NCI-H2029 treated with DMSO at 0.1 percent for 48 hours (cell line): ENCODE results near the gene KIAA0753.
"Not testable (repeated sequence)": the region's sequence is repeated elsewhere in the genome, so short reads cannot be mapped to it uniquely, and the experiment has no call there.

Experiments used
- DNase-seq: peaks from one replicate; lab custom pipeline; 2025; lab: John Stamatoyannopoulos, UW

Gene KIAA0753

DNA sequence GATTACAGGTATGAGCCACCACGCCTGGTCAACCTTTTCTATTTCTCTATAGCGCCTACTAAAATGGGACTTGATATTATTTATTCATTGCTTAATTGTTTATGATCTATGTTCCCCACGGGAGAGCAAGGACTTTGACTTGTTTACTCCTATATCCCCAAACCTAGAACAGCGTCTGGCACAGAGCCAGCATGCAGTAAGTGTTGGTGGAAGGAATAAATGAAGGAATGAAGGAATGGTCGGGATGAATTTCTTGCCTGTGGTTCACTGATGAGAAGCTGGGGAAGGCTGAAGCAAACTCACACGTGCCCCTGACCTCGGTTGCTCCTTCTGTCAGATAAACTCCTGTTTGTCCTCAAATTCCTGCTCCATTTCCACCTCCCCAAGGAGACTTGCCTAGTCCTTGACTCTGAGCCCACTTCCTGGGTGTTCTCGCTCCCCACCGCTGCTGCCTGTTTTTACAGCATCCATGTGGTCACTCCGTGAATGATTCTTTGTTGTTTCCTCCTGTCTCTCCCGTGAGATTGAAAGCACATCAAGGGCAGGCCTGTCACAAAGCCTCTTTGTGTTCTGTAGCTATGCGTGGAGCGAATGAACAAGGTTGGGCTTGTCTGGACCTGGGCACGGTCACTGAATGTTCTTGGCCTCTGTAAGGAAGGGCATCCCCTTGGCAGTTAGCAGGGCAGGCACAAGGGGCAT lies 28.4 kb upstream of the KIAA0753 start:
- no peak for DNase-seq

- DNase-seq: no peak
Measured at GRCh38 chr17:6668219-6668618, 27.7 kb upstream of the KIAA0753 start.

- no peak for DNase-seq
Measured at GRCh38 chr17:6667516-6667915, 27.0 kb upstream of the KIAA0753 start.

DNA sequence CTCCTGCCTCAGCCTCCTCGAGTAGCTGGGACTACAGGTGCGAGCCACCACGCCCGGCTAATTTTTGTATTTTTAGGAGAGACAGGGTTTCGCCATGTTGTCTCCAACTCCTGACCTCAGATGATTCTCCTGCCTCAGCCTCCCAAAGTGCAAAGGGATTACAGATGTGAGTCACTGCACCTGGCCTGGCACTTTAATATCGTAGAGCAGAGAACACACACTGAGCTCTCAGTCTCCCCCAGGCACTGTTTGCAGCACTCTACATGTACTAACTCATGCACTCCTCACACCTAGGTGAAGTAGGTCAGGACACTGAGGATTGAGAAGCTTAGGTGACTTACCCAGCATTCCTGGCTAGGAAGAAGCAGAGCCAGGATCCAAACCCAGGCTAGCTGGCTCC lies 26.0 kb upstream of the KIAA0753 start:
- DNase-seq: no peak

DNA sequence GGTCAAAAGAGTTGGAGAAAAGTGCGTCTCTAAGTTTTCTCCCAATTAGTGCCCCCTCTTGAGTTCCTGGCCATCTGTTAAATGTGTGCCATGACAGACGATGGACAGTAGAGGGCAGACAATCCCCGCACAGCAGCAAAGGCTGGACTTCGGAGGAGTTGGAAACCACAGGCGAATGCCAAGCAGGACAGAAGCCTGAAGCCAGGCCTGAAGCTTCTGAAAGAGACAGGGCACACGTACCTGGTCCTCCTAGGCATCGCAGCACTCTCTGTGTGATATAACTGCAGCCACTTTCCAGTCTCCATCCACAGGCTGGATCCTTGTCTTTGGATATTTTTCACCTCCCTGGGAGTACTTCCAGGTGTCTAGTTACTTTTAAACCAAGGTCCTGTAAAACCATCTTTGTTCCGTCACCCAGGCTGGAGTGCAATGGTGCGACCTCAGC lies 25.6 kb upstream of the KIAA0753 start:
- peak; percentile 14 for DNase-seq

GRCh38 chr17:6663200-6663599 lies 22.7 kb upstream of the KIAA0753 start:
- DNase-seq: not testable (repeated sequence)

DNA sequence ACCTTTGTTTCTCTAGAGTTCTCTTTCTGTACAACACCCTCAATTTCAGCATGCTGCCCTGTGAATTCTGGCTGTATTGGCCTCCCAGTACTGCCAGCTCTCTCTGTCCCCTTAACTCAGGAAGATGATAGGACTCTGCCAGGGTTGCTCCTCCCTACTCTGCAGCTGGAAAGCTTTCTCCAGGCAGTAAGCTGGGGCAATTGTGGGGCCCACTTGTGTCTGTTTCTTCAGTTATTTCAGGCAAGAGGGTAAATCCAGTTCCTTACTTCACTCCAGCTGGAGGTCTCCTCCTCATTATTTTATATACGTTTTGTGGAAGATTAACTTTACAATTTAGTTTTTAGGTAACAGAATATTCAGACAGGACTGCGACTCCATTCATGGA lies 20.9 kb upstream of the KIAA0753 start:
- DNase-seq: no peak

- DNase-seq: no peak
Measured at GRCh38 chr17:6660805-6661463, 20.4 kb upstream of the KIAA0753 start.

DNA sequence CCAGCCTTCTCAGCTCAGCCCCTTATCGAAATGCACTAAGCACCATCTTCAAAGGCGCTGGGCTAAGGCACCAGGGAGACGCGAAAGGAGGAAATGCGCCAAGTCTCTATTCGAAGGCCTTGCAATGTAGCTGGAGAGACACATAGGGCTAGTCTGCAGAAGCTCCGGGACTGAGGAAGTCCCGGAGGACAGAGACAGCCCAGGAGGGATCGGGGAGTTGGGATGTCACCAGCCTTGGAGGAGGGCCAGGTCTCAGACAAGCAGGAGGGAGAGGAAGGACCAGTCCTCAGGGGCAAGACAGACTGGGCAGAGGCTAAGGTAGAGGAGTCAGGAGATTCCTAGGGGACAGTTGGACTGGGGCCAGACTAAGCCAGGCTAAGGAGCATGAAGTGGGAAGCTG lies 19.6 kb upstream of the KIAA0753 start:
- DNase-seq: no peak

DNA sequence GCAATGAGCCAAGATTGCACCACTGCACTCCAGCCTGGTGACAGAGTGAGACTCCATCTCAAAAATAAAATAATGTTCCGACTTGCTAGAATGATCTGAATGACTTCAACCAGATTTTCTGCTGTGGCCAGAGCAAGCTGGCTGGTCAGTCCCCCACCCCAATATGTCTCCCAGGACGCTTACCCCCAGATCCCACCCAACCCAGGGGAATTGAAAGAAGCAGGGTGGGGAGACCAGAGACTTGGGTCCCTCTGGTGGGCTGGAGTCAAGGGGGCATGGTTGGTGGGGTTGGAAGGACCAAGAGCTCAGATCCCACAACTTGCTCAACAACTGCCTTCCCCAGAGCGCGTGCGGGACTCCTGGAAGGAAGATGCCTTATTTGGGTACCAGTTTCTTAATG lies 17.9 kb upstream of the KIAA0753 start:
- DNase-seq: not testable (repeated sequence)

DNA sequence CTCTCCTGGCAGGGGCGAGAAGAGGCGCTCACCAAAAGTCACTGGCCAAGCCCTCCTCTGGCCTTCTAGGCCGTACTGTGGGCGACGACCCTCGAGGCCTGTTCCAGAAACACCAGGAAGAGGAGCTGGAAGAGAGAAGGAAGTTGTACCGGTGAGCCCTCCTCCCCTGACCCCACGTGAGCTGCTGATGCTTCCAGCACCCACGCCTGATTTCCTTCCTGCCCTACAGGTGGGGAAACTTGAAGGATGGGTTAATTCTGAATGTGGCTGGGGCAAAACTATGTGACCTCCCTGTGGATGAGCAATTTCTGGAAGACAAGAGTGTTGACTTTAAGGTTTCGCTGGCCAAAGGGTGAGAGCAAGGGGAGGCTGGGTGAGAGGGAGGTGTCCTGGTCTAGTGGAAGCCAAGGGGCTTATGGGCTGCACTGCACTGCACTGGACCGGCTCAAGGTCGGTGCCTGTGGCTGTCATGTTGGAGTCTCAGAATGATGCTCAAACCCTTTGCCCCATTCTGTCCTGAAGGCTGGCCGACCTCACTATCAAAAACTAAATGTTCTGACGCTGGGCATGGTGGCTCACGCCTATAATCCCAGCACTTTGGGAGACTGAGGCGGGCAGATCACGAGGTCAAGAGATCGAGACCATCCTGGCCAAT lies 17.2 kb upstream of the KIAA0753 start:
- no peak for DNase-seq

DNA sequence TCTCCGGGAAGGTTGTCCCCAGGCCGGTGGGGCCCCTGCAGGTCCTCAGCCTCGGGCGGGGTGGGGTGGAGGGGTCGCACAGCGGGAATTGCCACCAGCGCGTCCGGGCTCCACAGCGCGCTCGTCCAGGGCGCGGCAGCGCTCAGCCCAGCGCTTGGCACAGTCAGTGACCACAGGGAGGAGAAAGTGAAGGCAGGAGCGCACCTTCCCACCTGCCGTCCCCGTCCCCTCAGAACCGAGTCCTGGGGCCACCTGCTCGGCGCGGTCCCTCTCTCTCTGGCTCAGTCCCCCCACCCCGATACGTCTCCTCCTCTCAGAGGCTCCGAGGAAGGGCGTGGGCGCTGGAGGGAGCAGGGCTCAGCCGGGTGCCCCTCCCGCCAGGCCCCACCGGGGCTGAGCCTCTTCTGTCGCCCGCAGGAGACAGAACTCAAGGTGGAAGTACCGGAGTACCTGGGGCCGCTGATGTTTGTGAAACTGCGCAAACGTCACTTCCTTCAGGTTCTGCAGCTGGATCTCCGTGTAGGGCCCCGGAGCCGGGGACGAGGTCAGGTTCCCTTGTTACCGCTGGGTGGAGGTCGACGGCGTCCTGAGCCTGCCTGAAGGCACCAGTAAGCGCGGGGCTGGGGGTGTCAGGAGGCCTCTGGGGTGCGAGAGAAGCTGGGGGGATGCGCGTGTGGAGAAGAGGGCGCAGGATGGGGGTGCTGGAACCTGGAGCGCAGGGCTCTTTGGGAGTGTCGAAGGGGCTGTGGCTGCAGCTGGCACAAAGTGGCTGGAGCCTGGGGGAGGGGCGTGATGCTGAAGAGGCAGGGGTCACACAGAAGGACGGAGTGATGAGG lies 16.5 kb upstream of the KIAA0753 start:
- not testable (repeated sequence) for DNase-seq

DNA sequence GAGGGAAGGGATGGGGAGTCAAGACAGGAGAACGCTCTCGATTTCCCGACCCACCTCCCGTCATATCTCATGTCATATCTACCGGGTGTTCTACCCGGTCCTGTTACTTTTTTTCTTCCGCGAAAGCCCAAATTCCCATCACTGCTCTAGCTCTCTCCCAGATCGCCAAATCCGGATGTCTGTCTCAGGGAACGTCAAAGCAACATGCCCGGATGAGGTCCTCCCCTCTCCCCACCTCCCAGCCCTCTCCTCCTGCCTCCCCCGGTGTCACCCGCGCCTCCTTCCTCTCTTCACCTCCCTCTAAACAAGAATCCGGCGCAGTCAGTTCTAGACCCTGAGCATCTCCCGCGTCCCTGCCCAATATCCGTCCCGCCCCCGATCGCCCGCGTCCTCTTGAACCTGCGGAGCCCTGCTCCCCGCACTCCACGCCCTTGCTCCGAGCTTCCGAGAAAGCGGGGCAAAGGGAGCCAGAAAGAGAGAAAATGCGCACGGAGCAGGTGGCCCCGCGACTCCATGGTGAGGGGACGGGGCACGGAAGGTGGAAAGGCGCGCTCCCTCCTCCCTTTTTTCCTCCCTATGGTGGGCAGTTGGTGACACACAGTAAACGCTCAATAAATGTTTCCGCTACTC lies 15.3 kb upstream of the KIAA0753 start:
- DNase-seq: not testable (repeated sequence)

DNA sequence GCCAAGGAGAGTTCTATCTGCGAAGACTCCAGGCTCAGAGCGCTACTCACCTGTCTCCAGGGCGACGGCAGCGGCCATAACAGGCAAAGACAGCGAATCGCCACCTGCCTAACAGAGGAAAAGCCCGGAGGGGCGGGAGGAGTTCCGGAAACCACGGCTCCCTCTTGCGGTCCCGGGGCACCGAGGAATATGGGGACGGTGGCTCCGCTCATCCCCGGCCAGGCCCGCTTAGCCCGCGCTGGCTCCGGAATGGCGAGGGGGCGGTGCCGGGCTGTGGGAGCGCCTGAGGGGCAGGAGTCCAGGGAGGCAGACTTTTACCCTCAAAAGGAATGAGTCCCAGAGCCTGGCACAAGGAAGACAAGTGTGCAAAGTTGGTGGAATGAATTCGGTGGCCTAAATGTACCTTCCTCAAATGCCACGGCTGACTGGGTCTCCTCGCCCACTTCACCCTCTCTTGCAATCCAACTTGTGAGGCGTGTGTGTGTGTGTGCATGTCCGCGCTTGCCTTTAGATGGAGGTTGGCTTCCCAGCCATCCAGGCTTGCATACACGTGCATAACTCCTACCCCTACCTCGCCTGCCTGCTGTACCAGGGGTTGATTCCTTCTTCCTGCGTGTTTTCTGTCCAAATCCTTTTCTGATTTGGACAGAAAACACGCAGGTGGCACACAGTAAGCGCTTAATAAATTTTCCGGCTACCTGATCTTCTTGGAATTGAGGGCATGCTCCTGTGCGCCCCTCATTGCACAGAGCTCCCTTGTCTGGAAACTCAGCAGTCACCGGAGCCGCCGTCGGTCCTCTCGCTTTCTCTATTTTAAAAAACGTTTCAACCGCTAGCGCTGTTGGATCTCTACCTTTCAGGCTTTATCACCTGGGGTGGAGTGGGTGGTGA lies 14.6 kb upstream of the KIAA0753 start:
- DNase-seq: no peak

DNA sequence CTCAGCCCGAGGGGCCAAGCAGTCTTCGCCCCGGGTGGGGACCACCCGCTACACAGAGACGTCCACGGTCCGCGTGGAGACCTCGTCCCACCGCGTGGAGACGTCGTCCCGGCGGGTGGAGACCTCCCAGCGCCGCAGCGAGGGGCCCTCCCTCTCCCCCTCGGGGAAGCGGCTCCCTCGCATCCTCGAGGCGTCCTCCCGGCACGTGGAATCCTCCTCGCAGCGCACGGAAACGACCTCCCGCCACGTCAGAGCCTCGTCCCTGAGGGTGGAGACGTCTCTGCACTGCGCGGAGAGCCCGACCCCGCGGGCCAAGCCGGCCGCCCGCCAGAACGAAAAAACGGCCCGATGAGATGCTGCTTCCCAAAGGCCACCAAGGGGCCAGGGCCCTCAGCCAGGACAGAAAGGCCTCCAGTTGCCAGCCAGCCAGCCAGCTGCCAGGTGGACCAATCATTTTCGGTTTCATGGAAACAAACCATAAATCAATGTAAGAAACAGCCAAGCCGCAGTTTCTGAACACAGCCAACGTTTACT lies 11.5 kb upstream of the KIAA0753 start:
- DNase-seq: no peak

DNA sequence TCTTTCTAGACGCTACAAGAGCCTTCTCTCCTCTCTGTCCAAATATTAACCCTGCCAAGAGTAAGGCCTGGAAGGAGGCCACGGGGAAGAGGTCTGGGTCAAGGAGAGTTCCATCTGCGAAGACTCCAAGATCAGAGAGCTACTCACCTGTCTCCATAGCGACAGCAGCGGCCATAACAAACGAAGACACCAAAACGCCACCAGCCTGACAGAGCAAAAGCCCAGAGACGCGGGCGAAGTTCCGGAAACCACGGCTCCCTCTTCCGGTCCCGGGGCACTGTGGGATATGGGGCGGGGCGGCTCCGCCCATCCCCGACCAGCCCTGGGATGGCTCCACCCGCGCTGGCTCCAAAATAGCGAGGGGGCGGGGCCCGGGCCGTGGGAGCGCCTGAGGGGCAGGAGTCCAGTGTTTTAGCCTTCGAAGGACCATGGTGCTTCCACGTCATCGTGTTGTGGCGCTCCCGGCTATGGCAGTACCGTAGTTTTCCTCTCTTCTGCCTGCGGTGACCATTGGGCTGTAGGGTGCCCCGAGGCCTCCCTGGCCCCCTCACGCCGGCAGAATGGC lies 10.9 kb upstream of the KIAA0753 start, which contains the start of the genes C17orf100 and MED31:
Gene C17orf100, plus strand, starts transcription at position 409 of the 565 bp plus-strand sequence. Its CDS starts 152 bp downstream, at position 561.
Gene MED31, minus strand, starts transcription at position 252 of the 565 bp plus-strand sequence. Its CDS starts 77 bp downstream, at position 175.
- DNase-seq: peak; percentile 51

- no peak for DNase-seq
Measured at GRCh38 chr17:6648181-6648580, 7.7 kb upstream of the KIAA0753 start.

DNA sequence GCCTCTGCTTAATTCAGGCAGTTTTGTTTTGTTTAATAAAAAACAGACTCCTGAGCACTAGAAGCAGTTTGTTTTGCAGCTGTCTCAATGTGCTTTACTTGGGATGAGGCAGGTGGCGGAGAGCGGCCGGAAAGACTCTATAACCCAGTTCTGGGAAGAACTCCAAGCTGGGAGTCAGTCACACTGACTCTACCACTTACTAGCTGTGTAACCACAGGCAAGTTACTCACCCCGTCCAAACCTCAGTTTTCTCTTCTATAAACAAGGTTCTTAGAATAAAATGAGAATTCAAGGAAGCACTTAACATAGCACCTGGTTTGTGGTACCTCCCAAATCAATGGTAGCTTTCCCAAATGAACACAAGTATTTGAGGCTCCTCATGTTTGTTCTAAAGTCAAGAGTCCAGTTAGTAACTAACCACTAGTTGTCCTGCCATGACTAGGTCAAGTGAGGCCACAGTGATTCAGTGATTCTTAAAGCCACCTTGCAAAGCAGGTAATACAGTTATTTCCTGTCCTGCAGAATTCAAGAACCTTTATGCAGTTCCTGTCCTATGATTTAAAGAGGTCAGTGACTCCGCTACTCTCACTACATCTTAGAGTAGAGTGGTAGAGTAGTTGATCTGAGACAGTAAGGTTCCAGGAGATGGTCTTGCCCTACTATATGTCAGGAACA lies 3.1 kb upstream of the KIAA0753 start:
- no peak for DNase-seq

DNA sequence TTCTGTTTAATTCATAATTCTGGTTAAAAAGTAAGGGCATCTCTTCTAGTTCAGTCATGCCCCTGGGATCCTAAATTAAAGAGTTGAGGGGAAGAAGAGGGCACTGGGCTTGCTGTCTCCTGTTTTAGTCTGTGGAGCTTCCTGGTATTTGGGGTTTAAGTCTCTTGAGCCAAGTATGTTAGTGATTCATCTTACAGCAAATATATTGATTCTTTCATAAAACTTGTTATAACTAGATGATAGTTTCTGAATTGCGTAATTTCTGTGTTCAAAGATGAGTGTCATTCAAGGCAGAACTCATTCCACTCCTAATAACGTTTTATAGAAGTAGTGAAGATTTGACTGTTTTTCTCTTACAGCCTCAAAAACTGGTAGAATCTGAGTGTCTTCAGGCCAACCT lies 2.1 kb upstream of the KIAA0753 start:
- DNase-seq: no peak
